BLaER1 treated with 17β-estradiol and CSF1 and Interleukin-3, amounts not matched to agents 10 nM and 100 nM (cell line): ENCODE measurements around the gene BMPER.

Source experiments
- H3K27ac ChIP-seq, 11 experiments: shearing (Covaris generic); formaldehyde crosslinking; 2 replicates each; pipeline ENCODE4 v1.8.1; 2022
- H3K27me3 ChIP-seq, 11 experiments: shearing (Covaris generic); formaldehyde crosslinking; 2 replicates each; pipeline ENCODE4 v1.8.1; 2022
- H3K36me3 ChIP-seq, 11 experiments: shearing (Covaris generic); formaldehyde crosslinking; 2 replicates each; pipeline ENCODE4 v1.8.1; 2022
- H3K4me1 ChIP-seq, 10 experiments: shearing (Covaris generic); formaldehyde crosslinking; 2 replicates each; pipeline ENCODE4 v1.8.1; 2022
- H3K4me2 ChIP-seq, 11 experiments: shearing (Covaris generic); formaldehyde crosslinking; 2 replicates each; pipeline ENCODE4 v1.8.1; 2022
- H3K4me3 ChIP-seq, 10 experiments: shearing (Covaris generic); formaldehyde crosslinking; 2 replicates each; pipeline ENCODE4 v1.8.1; 2022
- H3K9ac ChIP-seq, 11 experiments: shearing (Covaris generic); formaldehyde crosslinking; 2 replicates each; pipeline ENCODE4 v1.8.1; 2022
- H3K9me3 ChIP-seq, 11 experiments: shearing (Covaris generic); formaldehyde crosslinking; replicated peaks in 1 of 11; 2 replicates each; pipeline ENCODE4 v1.8.1; 2022
- H4K20me1 ChIP-seq, 11 experiments: shearing (Covaris generic); formaldehyde crosslinking; 2 replicates each; pipeline ENCODE4 v1.8.1; 2022
- Cebpa-rat ChIP-seq, 11 experiments: shearing (Covaris generic); IDR thresholded peaks; 2 replicates each; pipeline ENCODE4 v1.8.1; 2022

The BMPER gene

DNA sequence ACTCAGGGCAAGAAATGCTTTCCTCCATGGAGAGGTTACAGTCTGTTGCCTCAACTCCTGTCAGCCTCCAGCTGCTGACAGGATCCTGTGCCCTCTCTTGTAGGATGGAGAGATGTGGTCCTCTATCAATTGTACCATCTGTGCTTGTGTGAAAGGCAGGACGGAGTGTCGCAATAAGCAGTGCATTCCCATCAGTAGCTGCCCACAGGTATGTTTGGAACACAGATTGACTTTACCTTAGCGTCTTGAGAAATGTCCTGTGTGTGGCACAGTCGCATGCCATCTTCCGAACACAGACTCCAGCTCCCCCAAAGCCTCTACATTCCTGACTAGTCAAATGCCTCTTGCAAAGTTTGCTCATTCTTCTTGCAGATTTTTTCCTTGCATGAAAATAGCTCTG lies 152.6 kb downstream of the BMPER start:
- H3K9ac ChIP-seq: no peak overlapping the region
- H3K9me3 ChIP-seq: no peaks in the 10 kb centered on the region
- H3K27me3 ChIP-seq: no peaks in the 10 kb centered on the region
- no peaks in the 10 kb centered on the region for H3K36me3 ChIP-seq
- TF ChIP-seq Cebpa-rat (IDR thresholded peaks at IDR 0.05): peak in 4 of 11 experiments; percentile 19 to 70 (median 26); a peak in 6 of 22 replicates
- no peak overlapping the region; a peak in 1 of 22 replicates for H3K27ac ChIP-seq
- H4K20me1 ChIP-seq: no peaks in the 10 kb centered on the region
- no peak overlapping the region for H3K4me3 ChIP-seq
- peaks cover 6 to 47% (median 29%) of the 10 kb centered on the region in 10 experiments; a peak in 19 of 20 replicates for H3K4me1 ChIP-seq
- H3K4me2 ChIP-seq: peak overlapping the region in 3 of 11 experiments; percentile 7 to 35 (median 30); a peak in 3 of 22 replicates

DNA sequence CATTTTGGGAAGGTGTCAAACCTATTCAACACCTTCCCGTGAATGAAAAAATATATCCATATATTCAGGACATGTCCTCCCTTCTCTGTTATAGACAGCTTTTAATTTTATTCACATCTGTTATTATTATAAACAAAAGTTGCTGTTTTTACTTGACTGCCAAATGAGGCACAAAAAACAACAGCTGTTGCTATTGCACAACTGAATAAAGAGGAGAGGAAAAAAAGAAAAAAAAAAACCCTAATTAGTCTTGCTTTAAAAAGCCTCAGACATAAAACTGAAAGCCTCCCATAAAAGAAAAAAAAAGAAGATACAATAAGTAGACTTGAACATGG lies 153.4 kb downstream of the BMPER start:
- H4K20me1 ChIP-seq: no peaks in the 10 kb centered on the region
- no peak overlapping the region for H3K27ac ChIP-seq
- H3K9ac ChIP-seq: no peak overlapping the region
- TF ChIP-seq Cebpa-rat (IDR thresholded peaks at IDR 0.05): no peak
- H3K36me3 ChIP-seq: no peaks in the 10 kb centered on the region
- H3K9me3 ChIP-seq: no peaks in the 10 kb centered on the region
- no peaks in the 10 kb centered on the region for H3K27me3 ChIP-seq
- peaks cover 6 to 48% (median 30%) of the 10 kb centered on the region in 10 experiments; a peak in 19 of 20 replicates for H3K4me1 ChIP-seq
- no peak overlapping the region for H3K4me3 ChIP-seq
- H3K4me2 ChIP-seq: peak overlapping the region in 3 of 11 experiments; percentile 17 to 35 (median 31); a peak in 4 of 22 replicates

DNA sequence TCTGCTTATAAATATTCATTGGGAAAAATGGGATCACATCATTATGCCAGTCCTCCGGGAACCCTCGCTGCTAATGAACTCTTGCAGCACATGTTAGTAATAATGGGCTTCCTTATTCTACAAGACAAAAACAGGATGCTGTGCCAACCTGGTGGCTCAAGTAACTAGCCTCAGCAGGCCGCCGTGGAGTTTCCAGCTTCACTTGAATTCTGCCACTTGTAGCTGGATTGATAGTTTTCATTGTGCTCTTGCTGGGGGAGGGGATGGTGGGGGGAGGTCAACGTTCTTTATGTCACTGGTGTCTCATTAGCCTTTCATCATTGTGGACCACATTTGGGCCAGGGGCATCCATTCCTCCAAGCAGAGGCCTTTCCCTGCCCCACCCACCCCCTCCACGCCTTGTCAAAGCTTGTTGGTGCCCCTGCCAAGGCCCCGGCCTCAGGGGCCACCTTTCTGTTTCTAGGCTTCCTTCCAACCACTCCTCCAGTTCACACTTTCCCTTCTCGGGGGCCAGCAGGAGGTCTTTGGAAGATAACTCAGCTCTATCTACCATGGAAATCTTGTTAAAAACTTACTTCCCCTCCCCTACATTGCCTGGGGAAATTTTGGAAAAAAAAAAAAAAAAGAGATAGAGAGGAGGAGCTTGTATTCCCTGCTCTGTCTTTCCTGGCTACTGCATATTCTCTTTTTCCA lies 153.9 kb downstream of the BMPER start:
- H3K4me1 ChIP-seq: peaks cover 6 to 48% (median 30%) of the 10 kb centered on the region in 10 experiments; a peak in 19 of 20 replicates
- H3K4me3 ChIP-seq: no peak overlapping the region
- H3K4me2 ChIP-seq: peak overlapping the region in 2 of 11 experiments; percentile 17 to 57; a peak in 1 of 22 replicates
- no peak overlapping the region for H3K9ac ChIP-seq
- no peaks in the 10 kb centered on the region for H4K20me1 ChIP-seq
- H3K36me3 ChIP-seq: no peaks in the 10 kb centered on the region
- H3K9me3 ChIP-seq: no peaks in the 10 kb centered on the region
- no peaks in the 10 kb centered on the region for H3K27me3 ChIP-seq
- no peak for TF ChIP-seq Cebpa-rat (IDR thresholded peaks at IDR 0.05)
- H3K27ac ChIP-seq: peak overlapping the region in 3 of 11 experiments; percentile 63 to 68 (median 66); a peak in 2 of 22 replicates

DNA sequence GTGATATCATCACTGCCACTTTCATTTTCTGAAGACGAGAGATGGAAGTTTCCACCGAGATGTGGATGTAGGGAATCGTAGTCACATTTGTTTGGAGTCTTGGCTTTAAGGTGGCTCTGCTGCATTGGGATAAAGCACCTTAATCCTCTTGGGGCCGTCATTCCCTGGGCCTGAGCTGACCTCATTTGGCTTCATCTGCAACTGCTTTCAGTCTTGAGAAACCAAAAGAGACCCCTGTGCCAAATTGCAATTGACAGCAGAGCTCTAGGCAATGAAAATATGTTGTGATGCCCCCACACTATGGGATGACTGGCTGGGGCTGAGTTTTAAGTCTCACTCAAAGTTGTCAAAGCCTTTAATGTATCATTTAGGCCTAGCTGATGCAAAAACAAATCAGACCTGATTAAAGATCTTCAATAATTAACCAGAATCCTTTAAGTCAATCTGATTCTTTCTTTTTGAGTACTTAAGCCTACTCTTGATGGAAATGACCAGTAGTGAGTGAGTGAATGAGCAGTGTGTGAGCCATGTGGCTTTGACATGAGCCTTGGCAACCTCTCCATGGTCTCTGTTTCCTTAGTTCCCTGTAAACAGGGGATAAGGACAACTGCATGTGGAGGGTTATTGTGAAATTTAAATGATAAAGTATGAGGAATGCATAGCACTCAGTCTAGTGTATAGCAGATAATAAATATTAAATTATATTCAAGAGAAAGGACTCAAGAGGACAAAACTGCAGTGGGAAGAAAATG lies 155.0 kb downstream of the BMPER start:
- peak overlapping the region in 6 of 11 experiments; percentile 7 to 68 (median 54); a peak in 8 of 22 replicates for H3K27ac ChIP-seq

DNA sequence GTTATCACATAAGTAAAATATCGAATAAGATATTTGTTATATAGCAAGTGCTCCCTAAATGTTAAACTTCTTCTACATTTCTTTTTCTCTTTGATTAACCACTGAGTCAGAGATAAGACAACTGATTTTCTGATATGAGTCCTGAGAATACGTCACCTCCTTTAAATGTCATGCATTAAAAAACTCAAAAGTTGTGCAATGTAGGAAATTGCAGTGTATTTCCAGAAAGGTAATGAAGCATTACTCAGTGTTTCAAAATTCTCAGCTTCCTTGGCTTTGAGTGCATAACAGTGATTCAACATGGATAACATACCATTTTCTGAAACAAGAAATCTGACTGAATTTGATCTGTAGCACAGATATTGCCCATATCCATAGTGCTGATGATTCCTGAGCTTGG lies 155.8 kb downstream of the BMPER start:
- Histone ChIP-seq H3K27me3 (no peaks in the 10 kb centered on the region), H3K36me3 (no peaks in the 10 kb centered on the region), H4K20me1 (no peaks in the 10 kb centered on the region), H3K4me3 (no peak overlapping the region), H3K4me2 (peak overlapping the region in 9 of 11 experiments; percentile 8 to 66 (median 44); a peak in 12 of 22 replicates), H3K9ac (no peak overlapping the region), H3K27ac (peak overlapping the region in 5 of 11 experiments; percentile 42 to 69 (median 67); a peak in 11 of 22 replicates), H3K4me1 (peaks cover 6 to 59% (median 39%) of the 10 kb centered on the region in 10 experiments; a peak in 19 of 20 replicates), H3K9me3 (no peaks in the 10 kb centered on the region)
- TF ChIP-seq Cebpa-rat (IDR thresholded peaks at IDR 0.05): peak in 3 of 11 experiments; percentile 25 to 69 (median 57); a peak in 1 of 22 replicates

More for the DNA sequence above, 155.0 kb downstream of the BMPER start:
- no peaks in the 10 kb centered on the region for H3K9me3 ChIP-seq
- H3K27me3 ChIP-seq: no peaks in the 10 kb centered on the region
- H4K20me1 ChIP-seq: no peaks in the 10 kb centered on the region
- no peak for TF ChIP-seq Cebpa-rat (IDR thresholded peaks at IDR 0.05)
- H3K36me3 ChIP-seq: no peaks in the 10 kb centered on the region
- peaks cover 6 to 53% (median 32%) of the 10 kb centered on the region in 10 experiments; a peak in 19 of 20 replicates for H3K4me1 ChIP-seq
- peak overlapping the region in 6 of 11 experiments; percentile 7 to 66 (median 50); a peak in 7 of 22 replicates for H3K4me2 ChIP-seq
- H3K9ac ChIP-seq: no peak overlapping the region
- no peak overlapping the region for H3K4me3 ChIP-seq

DNA sequence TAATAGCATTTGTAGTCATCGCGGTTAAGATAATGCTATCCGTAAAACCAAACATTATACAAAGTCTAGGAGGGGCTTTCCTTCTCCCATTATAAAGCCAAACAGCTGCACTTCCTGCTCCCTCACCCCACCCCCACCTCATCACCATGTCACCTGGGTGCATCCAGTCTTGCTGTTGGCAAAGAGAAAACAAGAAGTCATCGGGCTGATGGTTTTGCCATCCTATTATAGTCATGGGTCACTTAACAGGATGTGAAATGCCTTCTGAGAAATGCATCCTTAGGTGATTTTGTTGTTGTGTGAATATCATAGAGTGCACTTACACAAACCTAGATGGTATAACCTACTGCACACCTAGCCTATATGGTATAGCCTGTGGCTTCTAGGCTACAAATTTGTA lies 157.0 kb downstream of the BMPER start:
- Histone ChIP-seq H3K9me3 (no peaks in the 10 kb centered on the region), H3K27ac (peak overlapping the region in 5 of 11 experiments; percentile 42 to 69 (median 67); a peak in 8 of 22 replicates), H3K36me3 (no peaks in the 10 kb centered on the region), H3K4me3 (no peak overlapping the region), H3K9ac (no peak overlapping the region), H4K20me1 (no peaks in the 10 kb centered on the region), H3K4me2 (peak overlapping the region in 8 of 11 experiments; percentile 39 to 66 (median 52); a peak in 15 of 22 replicates), H3K4me1 (peaks cover 6 to 71% (median 50%) of the 10 kb centered on the region in 10 experiments; a peak in 19 of 20 replicates), H3K27me3 (no peaks in the 10 kb centered on the region)
- TF ChIP-seq Cebpa-rat (IDR thresholded peaks at IDR 0.05): no peak

DNA sequence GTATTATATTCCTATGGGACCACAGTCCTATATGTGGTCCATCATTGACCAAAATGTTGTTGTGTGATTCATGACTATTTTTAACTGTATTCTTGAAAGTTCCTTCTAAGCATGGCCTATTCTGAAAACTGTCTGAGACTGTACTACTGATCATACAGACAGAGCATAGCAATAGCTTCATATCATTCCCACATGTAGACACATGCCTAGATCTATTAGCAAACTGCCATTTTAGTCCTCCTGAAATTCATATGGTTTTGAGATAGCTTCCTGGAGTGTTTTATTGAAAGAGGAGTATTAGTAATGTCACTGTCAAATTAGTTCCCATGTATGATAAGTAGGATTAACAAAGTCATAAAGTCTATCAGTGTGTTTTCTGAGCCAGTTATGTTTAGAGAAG lies 157.5 kb downstream of the BMPER start:
- H3K27ac ChIP-seq: peak overlapping the region in 4 of 11 experiments; percentile 25 to 69 (median 64); a peak in 8 of 22 replicates
- H3K4me1 ChIP-seq: peaks cover 6 to 75% (median 55%) of the 10 kb centered on the region in 10 experiments; a peak in 19 of 20 replicates
- no peak overlapping the region for H3K9ac ChIP-seq
- no peak overlapping the region for H3K4me3 ChIP-seq
- no peak for TF ChIP-seq Cebpa-rat (IDR thresholded peaks at IDR 0.05)
- H4K20me1 ChIP-seq: no peaks in the 10 kb centered on the region
- no peaks in the 10 kb centered on the region for H3K27me3 ChIP-seq
- no peaks in the 10 kb centered on the region for H3K36me3 ChIP-seq
- H3K4me2 ChIP-seq: peak overlapping the region in 7 of 11 experiments; percentile 39 to 66 (median 57); a peak in 14 of 22 replicates
- H3K9me3 ChIP-seq: no peaks in the 10 kb centered on the region

DNA sequence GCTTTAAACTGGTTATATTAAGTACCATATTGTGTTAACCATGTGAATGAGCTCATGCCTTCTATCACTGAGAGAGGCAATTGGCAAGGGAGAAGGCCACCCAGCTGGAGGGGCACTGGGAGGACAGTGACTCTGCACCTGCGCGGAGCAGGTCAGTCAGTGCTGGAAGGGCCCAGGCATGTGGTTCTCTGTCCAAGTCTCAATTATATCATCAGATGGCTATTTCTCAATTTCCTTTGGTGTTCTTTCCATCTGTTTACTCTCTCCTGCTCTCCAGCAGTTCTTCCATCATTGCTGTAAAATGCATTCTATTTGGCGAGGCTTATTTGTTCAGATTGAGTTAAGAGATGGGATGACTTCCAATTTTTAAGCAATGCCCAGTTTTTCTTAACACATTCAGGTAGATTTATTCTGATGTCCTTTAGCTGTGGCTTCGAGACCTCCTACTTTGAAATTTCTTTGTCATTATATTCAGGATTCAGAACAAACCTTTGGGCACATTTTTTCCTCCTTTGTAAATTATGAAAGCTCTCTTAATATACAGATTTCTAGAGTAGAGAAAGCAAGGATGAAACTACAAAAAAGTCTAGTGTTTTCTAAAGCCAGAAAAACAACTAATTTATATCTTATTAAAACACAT lies 159.3 kb downstream of the BMPER start:
- Histone ChIP-seq H3K4me1 (peaks cover 6 to 66% (median 53%) of the 10 kb centered on the region in 10 experiments; a peak in 19 of 20 replicates), H3K27ac (no peak overlapping the region), H4K20me1 (no peaks in the 10 kb centered on the region), H3K9me3 (peaks cover 0 to 13% (median 9%) of the 10 kb centered on the region in 11 experiments; a peak in 13 of 22 replicates), H3K9ac (no peak overlapping the region), H3K4me2 (peak overlapping the region in 3 of 11 experiments; percentile 8 to 34 (median 10); a peak in 4 of 22 replicates), H3K36me3 (no peaks in the 10 kb centered on the region), H3K4me3 (no peak overlapping the region), H3K27me3 (no peaks in the 10 kb centered on the region)
- TF ChIP-seq Cebpa-rat (IDR thresholded peaks at IDR 0.05): no peak
